ENCODE measurements around the gene HNRNPUL1.

DNA sequence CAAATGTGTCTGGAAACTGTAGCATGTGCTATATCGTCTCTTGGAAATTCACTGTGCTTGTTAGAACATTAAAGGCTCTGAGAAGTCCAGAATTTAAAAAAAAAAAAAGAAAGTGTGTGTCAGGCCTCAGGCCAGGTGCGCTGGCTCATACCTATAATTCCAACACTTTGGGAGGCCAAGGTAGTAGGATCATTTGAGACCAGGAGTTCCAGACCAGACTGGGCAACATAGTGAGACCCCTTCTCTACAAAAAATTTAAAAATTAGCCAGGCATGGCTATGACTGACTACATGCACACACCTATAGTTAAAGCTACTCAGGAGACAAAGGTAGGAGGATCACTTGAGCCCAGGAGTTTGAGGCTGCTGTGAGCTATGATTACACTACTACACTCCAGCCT is 4.9 kb downstream of the HNRNPUL1 start:
- TF ChIP-seq, protein P1, sequence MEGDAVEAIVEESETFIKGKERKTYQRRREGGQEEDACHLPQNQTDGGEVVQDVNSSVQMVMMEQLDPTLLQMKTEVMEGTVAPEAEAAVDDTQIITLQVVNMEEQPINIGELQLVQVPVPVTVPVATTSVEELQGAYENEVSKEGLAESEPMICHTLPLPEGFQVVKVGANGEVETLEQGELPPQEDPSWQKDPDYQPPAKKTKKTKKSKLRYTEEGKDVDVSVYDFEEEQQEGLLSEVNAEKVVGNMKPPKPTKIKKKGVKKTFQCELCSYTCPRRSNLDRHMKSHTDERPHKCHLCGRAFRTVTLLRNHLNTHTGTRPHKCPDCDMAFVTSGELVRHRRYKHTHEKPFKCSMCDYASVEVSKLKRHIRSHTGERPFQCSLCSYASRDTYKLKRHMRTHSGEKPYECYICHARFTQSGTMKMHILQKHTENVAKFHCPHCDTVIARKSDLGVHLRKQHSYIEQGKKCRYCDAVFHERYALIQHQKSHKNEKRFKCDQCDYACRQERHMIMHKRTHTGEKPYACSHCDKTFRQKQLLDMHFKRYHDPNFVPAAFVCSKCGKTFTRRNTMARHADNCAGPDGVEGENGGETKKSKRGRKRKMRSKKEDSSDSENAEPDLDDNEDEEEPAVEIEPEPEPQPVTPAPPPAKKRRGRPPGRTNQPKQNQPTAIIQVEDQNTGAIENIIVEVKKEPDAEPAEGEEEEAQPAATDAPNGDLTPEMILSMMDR (optimal IDR thresholded peaks at IDR 0.05 in 1 of 3, IDR thresholded peaks at IDR 0.05 in 1 of 3, conservative IDR thresholded peaks at IDR 0.05 in 1 of 3; ENCODE audit: extremely low read depth in 1 of 3, insufficient read depth in 2 of 3, low read length in 3 of 3) = no peak
- TF ChIP-seq EZH2 (IDR thresholded peaks at IDR 0.05; ENCODE audit: low read length) = no peak
